HUDEP-2 (cell line): ENCODE results near the gene ROCK2.
"Not testable (repeated sequence)": the region's sequence is repeated elsewhere in the genome, so short reads cannot be mapped to it uniquely, and the experiment has no call there.

Experiments
- DNase-seq, 76 experiments: peaks; one replicate each; lab custom pipeline; 2025; ENCODE audit not compliant: unreplicated experiment in 76 of 76; lab: John Stamatoyannopoulos, UW

Gene ROCK2

DNA sequence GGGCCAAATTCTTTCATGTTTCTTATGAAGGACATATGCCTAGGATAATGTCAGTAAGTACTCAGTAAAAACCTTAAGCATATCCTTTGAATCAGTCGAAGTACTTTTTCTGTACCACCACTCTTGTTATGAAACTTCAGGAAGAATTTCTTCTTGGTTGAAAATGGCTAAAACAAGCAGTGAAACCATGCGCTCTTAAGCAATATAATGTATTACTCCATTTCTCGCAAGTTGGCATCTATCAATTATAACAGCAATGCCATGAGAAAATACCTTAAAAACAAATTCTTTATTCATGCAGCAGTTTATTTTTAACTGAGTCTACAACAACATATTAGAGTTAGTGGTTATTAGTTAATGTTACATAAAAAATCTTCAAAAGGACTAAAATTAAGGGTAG is 148.2 kb downstream of the ROCK2 start:
- no peak for DNase-seq

DNA sequence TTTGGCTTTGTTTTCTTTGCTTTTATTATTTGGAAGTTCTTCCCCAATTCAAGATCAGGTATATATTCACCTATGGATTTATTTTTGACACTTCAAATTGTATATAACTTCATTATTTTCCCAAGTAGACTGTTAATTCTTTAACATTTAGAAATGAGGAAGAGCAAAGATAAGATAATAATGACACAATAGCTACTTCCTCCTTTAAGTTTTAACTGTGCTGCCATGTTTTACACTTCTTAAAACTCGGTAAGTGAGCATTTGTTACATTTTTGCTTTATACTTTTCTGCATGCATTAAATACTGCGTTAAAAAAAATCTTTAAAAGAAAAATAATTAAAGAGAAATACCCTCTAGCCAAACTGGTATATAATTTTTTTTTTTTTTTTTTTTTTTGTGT is 156.7 kb downstream of the ROCK2 start:
- no peak for DNase-seq

DNA sequence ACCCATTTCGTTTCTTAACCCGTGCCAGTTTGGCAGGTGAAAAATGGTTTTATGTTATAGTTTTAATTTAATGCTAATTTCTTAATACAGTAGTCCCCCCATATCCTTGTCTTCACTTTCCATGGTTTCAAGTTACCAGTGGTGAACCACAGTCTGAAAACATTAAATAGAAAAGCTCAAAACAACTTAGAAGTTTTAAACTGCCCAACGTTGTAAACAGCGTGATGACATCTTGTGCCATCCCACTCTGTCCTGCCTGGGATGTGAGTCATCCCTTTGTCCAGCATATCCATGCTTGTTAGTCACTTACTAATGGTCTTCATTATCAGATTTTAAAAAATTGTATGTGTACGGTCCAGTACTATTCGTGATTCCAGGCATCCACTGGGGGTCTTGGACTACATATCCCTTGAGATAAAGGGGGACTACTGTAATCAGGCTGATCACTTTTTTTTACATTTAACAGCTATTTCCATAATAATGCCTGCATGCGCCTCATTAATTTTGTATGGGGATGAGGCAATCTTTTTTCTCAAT is 157.3 kb downstream of the ROCK2 start:
- no peak for DNase-seq

DNA sequence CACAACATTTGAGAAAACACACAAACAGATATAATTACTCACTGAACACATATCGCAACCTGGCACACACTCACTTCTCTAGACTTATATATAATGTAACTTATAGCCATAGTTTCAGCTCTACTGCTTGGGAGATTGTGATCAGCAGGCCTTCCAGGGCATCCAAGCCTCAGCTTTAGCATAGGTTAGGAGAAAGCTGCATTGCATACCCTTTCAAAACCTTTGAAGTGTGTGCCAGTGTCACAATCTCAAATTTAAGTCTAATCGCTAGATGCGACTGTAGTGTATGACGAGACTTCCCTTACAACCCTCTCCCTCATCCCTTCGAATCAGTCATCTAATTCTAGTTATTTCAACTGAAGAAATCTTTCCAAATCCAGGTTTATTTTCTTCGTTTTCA is 158.3 kb downstream of the ROCK2 start:
- no peak for DNase-seq

DNA sequence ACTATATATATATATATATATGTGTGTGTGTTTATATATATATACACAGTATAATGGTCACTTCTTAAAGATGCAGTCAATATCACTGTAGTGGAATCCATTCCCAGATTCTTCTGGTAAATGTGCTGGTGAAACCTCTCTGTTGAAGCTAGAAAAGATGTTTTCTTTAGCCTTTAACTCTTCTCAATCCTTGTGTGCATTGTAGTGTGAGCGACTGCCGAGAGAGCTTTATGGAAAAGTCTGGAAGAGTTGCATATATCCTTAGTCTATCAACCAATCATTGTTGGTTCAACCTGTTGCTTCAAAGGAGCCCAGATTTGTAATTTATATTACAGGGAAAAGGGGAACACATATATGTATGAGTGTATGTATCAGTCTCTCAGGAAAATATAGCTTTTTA is 161.5 kb downstream of the ROCK2 start:
- no peak for DNase-seq

DNA sequence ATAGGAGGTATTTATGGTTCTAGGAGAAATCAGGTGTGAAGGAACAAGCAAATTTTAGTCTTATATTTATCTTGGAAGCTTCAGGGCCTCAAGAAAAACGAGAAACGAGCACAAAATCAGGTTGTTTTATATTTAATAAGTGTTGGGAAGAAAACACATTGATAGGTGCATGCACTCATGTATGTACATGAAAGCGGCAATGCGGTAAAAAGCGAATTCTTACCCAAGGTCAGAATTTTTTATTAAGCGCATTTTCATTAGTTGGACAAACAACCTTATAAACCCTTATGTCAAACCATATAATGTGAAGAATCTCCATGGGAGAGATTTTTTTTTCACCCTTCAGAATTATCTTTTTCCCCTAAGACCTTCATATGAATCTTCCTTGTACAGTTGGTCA is 163.8 kb downstream of the ROCK2 start:
- no peak for DNase-seq

DNA sequence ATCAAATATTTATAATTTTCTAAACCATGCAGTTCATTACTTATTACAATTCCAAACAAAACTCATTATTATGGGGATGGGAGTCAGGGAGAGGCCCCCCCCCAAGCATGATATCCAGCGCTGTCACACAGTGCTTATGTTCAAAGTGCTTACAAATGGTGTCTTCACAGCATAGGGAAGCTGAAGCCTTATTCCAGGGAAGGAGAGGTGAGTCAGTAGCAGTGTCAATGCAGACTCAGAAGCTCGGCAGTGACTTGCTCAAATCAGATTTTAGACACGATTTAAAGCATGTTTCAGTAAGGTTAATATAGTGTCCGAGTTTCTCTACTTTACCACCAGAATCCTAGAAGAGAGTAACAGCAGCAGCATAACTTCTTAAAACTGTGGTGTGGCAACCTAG is 164.5 kb downstream of the ROCK2 start:
- no peak for DNase-seq

DNA sequence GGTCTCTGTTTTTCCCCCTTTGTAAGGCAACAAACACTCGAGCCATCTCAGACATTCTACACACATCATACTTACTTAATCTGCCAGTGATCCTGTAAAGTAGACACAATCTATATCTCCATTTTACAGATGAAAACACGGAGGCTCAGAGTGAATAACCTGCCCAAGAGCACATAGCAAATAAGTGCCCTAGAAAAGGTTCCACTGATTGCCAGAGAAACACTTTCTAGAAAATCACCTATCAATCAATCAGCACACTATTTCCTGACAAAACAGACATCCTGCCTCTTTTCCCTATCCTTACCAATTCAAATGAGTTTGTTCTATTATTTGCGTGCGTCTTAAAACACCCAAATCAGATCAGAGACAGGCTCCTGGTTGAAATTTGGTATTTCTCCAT is 165.2 kb downstream of the ROCK2 start:
- no peak for DNase-seq

DNA sequence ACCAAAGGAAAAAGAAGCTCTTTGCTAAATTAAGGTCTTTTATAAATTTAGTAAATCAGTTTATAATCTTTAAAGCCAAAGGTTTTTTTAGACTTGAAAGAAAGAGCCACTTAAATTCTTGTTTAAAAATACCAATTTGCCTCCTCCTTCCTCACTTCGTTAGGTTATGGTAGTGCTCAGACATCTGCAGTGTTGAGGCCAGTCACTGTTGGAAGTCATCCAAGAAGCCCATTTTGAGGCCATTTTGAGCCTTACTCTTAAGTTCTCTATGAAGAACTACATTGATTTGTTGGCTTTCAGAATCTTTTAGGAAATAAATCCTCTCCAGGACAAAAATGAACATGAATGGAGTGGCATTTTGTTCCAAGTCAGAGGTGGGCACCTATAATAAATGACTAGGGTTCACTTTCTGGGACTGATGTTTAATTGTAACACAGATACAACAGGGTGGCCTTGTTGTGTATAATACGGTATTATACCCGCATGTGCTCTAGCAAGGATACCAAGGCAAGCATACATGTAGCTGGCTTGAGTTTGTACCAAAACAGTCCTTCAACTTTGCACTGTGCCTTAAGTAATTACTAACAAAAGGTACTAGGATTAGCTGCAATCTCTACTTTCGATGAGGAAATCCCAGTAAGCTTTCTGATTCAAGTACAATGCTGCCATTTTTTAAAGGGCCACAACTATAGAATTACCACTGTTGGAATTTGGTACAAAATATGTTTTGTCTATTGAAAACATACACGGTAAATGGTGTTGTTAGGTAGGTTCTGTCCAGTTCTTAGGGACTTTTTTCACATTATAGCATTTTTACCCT is 166.4 kb downstream of the ROCK2 start:
- no peak for DNase-seq

DNA sequence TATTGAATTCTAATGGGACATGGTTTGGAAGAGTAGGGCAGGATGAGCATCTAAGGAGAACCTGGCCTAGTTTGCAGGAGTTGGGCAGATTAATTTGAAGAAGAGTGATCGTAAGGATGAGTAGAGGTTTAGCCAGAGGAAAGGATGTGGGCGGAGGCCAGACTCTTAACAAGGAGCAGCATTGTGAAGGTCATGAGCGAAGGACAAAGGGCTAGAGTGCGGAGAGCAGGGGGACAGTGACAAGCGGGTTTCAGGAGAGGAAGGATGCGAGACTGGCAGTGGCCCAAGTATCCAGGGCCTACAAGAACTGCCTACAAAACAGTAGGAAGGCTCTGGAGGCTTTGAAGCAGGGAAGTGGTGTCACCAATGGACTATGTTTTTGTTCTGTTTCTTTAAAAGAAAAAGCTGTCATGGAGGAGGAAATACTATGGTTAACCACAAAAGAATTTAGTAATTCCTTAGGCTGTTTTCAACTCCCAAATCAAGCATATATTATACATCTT is 169.1 kb downstream of the ROCK2 start:
- DNase-seq: no peak

DNA sequence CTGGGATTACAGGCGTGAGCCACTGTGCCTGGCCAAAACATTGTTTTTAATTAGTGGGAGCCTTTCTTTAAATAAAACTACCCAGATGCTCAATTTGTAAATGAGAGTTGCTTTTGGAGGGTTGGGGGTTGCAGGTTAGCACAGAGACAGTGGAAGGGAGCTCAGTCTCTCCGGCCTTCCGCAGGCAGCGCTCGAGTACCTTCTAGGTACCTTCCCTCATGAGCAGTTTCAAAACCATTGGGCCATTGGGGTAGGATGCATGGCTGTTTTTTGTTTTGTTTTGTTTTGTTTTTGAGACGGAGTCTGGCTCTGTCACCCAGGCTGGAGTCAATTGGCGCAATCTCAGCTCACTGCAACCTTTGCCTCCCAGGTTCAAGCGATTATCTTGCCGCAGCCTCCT is 170.2 kb downstream of the ROCK2 start:
- no peak for DNase-seq

DNA sequence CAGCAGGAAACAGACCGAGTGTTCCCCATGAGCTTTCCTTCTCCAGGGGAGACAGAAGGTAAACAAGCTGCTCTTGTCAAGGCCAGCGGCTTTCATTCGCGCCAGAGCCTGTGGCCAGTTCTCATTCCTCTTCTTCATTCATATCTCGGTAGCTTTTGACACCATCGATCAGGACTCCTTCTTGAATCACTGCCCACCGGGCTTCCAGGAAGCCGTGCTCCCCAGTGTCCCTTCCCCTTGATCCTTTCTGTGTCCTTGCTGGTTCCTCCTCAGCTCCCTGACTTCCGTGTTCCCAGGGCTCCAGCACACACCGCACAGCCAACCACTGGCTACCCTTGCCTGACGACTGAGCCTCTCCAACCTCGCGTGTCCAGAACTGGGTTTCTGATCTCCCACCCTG is 175.1 kb downstream of the ROCK2 start:
- no peak for DNase-seq

DNA sequence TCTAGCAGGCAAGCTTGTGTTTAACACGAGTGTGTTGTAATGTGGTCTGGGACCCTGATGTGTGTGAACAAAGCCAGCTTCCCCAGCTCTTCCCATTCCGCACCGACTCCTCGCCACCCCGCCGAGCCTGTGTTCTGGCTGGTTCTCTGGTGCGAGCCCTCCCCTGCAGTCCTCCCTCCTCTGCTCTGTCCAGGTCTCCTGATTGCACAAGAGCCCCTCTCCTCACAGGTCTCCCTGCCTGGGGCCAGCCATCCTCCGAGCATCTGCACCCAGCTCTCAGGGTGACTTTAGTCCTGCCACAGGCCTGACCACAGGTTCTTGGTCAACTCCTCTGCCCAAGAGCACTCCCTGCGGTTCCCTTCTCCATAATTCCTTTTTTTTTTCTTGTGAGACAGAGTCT is 175.9 kb downstream of the ROCK2 start:
- DNase-seq: no peak

DNA sequence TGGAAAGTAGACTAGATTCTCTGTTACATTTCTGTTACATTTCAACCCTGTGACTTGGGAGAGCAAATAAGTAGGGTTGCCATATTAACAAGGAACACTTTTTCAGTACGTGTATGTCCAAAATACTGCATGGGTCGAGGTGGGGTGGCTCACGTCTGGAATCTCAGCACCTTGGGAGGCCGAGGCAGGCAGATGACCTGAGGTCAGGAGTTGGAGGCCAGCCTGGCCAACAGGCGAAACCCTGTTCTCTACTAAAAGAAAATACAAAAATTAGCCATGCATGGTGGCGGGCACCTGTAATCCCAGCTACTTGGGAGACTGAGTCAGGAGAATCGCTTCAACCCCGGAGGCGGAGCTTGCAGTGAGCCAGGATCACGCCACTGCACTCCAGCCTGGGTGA is 178.0 kb downstream of the ROCK2 start:
- DNase-seq: no peak

DNA sequence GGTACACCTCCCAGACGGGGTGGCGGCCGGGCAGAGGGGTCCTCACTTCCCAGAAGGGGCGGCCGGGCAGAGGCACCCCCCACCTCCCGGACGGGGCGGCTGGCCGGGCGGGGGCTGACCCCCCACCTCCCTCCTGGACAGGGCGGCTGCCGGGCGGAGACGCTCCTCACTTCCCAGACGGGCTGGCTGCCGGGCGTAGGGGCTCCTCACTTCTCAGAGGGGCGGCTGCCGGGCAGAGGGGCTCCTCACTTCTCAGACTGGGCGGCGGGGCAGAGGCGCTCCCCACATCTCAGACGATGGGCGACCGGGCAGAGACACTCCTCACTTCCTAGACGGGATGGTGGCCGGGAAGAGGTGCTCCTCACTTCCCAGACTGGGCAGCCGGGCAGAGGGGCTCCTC is 179.4 kb downstream of the ROCK2 start:
- not testable (repeated sequence) for DNase-seq

DNA sequence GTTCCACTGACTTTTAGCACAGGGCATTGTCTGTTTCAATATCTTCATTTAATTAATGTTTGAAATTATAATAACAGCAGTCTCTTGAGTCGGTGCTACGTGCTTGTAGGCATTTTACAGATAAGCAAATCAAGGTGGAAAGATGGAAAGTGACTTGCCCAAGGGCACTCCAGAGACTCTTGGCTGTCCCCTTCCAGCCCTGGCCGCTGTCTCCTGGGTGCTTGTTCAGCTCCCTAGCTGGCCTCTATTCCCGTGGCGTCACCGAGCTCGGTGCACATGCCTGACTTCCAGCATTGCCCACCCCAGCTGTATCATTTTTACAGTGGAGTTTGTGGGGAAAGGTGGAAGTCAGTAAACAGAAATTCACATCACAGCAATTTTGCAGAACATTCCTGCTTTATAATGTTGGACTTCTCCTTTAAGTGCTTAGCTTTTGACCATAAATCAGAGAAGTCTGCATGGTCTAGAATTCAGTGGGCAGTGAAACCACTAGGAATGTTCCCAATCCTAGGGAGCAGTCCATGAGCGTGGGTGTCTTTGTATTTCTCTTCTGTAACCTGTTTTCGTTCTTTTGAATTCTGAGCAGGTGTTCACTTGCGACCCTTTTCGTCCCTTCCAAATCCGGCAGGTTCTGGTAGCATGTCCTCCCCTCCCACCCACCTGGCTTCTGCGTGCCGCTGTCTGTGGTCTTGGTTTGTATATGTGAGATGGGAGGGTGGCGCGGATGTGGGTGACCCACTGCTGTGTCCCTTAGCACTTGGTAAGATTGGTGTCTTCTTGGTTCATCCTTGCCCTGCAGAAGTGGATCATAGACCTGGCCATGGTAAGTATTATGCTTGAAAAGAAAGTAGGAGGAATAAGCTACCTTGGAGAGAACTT is 180.8 kb downstream of the ROCK2 start:
- no peak for DNase-seq

DNA sequence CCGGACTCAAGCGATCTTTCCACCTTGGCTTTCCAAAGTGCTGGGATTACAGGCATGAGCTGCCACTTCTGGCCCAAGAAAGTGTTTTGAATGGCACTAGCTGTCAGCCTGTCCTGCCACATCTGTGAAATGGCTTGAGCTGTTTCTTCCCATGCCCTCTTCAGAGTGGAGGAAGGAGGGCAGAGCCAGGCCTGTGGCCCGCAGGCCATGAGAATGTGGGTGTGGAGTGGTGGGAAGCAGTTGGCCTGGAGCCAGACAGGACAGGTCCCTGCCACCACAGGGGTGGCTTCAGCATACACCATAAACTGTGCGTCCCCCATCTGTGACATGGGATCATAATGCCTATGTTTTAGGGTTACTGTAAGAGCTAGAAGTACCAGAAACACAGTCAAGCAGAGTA is 182.7 kb downstream of the ROCK2 start:
- DNase-seq: no peak

DNA sequence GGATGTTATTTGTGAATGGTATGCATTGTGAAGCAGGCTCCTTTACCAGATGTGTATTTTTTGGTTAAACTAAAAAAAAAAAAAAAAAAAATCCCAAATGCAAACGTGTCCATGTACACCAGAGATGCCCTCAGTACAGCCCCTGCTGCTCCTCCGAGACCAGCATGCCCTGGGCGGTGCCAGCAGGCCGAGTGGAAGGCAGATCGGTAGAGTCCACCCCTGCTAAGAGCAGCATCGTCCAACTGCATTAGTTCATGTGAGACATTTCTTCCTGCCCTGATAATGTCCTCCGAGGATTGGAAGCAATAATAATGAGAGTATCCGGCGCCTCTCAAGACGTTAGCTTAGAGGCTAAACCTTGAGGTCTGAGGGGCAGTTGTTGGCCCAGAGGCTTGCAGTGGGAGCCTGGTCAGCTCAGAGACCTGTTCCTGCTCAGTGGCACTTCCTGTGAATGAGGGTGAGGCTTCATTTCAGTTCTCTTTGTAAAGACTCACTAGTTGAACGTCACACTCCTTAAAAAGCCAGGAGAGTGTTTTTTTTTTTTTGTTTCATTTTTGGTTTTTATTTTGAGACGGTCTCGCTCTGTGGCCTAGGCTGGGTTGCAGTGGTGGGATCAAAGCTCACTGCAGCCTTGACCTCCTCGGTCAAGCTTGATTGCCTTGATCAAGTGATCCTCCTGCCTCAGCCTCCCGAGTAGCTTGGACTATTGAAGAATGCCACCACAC is 183.5 kb downstream of the ROCK2 start:
- DNase-seq: no peak

DNA sequence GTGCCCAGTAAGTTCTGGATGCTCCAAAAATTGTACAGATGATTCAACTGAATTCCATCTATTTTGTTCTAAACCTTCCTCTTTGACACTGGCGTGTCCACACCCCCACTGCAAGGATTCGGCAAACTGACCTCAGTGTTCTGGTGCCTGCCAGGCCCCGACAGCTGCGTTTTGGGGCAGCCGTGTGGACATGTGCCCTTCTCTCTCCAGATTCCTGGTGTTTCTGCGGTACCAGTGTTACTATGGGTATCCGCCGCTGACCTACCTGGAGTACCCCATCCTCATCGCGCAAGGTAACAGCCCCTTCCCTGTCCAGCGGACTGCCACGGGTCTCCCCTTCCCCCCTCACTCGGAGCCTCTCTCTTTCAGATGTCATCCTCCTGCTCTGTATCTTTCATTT is 184.2 kb downstream of the ROCK2 start:
- no peak for DNase-seq

DNA sequence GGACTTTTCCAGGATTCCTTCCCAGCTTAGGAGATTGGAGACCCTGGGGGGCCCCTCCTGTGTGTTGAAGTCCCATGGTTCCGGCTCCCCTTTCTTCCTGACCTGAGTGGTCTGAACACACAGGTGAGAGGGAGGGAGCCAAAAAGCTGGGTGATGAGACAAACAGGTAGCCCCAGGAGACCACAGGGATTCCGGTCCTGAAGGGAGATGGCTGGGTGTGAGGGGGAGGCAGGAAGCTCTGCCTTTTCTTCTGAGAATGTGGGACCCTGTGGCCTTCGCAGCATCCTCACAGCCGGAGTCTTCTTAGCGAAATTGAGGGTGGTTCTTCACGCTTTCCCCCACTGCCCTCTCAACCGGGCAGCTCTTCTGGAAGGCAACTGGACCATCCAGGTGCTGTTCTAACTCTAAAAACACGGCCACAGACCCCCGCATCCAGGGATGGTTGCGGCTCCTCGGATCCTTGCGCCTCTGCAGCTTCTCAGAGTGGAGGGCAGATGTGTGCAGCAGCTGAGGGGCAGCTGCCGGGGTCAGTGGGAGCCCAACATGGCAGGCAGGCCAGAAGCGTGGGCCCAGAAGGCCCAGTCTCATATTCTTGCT is 184.8 kb downstream of the ROCK2 start:
- DNase-seq: no peak
